Measurements from ENCODE around the gene KCNQ1.

KCNQ1 gene

GRCh38 chr11:2474059-2474901 lies 29.5 kb downstream of the KCNQ1 start:
- ATAC-seq, result no peak
- TF ChIP-seq POU6F1 (CRISPR knock-in tag; IDR thresholded peaks at IDR 0.05; ENCODE audit: borderline replicate concordance, low read depth) (no peak), CREB5 (CRISPR knock-in tag; IDR thresholded peaks at IDR 0.05; ENCODE audit: low read depth) (no peak), PPARA (CRISPR knock-in tag; IDR thresholded peaks at IDR 0.05; ENCODE audit: borderline replicate concordance) (no peak), ZNF8 (CRISPR knock-in tag; IDR thresholded peaks at IDR 0.05) (no peak), ZNF565 (CRISPR knock-in tag; conservative IDR thresholded peaks at IDR 0.05; ENCODE audit: low read depth) (no peak)

- no peak for TF ChIP-seq PATZ1 (CRISPR knock-in tag; IDR thresholded peaks at IDR 0.05; ENCODE audit: borderline replicate concordance)
- no peak for TF ChIP-seq CSDC2 (CRISPR knock-in tag; IDR thresholded peaks at IDR 0.05)
- no peak for TF ChIP-seq ZNF8 (CRISPR knock-in tag; IDR thresholded peaks at IDR 0.05)
- no peak for TF ChIP-seq PPARA (CRISPR knock-in tag; IDR thresholded peaks at IDR 0.05; ENCODE audit: borderline replicate concordance)
- TF ChIP-seq GLIS3 (CRISPR knock-in tag; IDR thresholded peaks at IDR 0.05), result no peak
- TF ChIP-seq BACH2 (CRISPR knock-in tag; IDR thresholded peaks at IDR 0.05; ENCODE audit: borderline replicate concordance), result no peak
- TF ChIP-seq ZC3H10 (CRISPR knock-in tag; IDR thresholded peaks at IDR 0.05), result no peak
- no peak for TF ChIP-seq TOX (CRISPR knock-in tag; IDR thresholded peaks at IDR 0.05; ENCODE audit: borderline replicate concordance)
- no peak for TF ChIP-seq ESRRG (CRISPR knock-in tag; IDR thresholded peaks at IDR 0.05)
- TF ChIP-seq ZFP30 (CRISPR knock-in tag; IDR thresholded peaks at IDR 0.05), result no peak
- no peak for TF ChIP-seq ARNTL (CRISPR knock-in tag; IDR thresholded peaks at IDR 0.05; ENCODE audit: borderline replicate concordance, low read depth)
- no peak for TF ChIP-seq ZNF70 (CRISPR knock-in tag; IDR thresholded peaks at IDR 0.05)
- no peak for TF ChIP-seq RARB (CRISPR knock-in tag; IDR thresholded peaks at IDR 0.05)
- no peak for TF ChIP-seq CREB5 (CRISPR knock-in tag; IDR thresholded peaks at IDR 0.05; ENCODE audit: low read depth)
- no peak for TF ChIP-seq ZNF565 (CRISPR knock-in tag; conservative IDR thresholded peaks at IDR 0.05; ENCODE audit: low read depth)
- no peak for TF ChIP-seq TCF4 (CRISPR knock-in tag; IDR thresholded peaks at IDR 0.05; ENCODE audit: borderline replicate concordance)
- TF ChIP-seq ISL1 (CRISPR knock-in tag; IDR thresholded peaks at IDR 0.05), result no peak
- TF ChIP-seq ZFP3 (CRISPR knock-in tag; IDR thresholded peaks at IDR 0.05), result no peak
- TF ChIP-seq TSHZ2 (CRISPR knock-in tag; IDR thresholded peaks at IDR 0.05), result no peak
- ATAC-seq, result no peak
Measured at GRCh38 chr11:2475136-2475918, 30.5 kb downstream of the KCNQ1 start.

Measured in SK-N-SH treated with all-trans-retinoic acid at 6 μM for 48 hours (cell line).